G401 (cell line): Measurements from ENCODE around the gene RAB25. TPM values are rescaled to one million over a fixed set of nuclear protein-coding genes. Genes with fewer than 3 reads are reported as not detected.
"Not testable (repeated sequence)": the region's sequence is repeated elsewhere in the genome, so short reads cannot be mapped to it uniquely, and the experiment has no call there.

Experiments used
- DNase-seq: peaks from one replicate; pipeline ENCODE4 v3.0.0-alpha.2; 2015; ENCODE audit warnings: low spot score
- in situ Hi-C: cut with HindIII; loops from 2 replicates; pipeline ENCODE4 v1.10.0; 2016; ENCODE audit warnings: low sequenced_read_pairs, mixed read lengths
- total RNA-seq: library from RNA; depleted of rRNA; stranded (reverse); fragments of >200 nt; shearing (Covaris generic); gene quantifications from 2 replicates; pipeline ENCODE4 v1.2.3, GENCODE V29; 2014; rRNA removed

The RAB25 gene
- total RNA-seq, 1 experiment from 2014 or later, result not detected

GRCh38 chr1:156112276-156113137 is 51.5 kb downstream of the RAB25 start:
- in situ Hi-C loops, result no loop called here
- no peak for DNase-seq

GRCh38 chr1:156113282-156113950 is 52.5 kb downstream of the RAB25 start:
- DNase-seq, result no peak
- in situ Hi-C loops, result no loop called here

GRCh38 chr1:156114101-156114918 is 53.4 kb downstream of the RAB25 start, which contains the start of gene LMNA:
LMNA (plus strand) TSS chr1:156114711; CDS start chr1:156114919, 208 bp downstream.
- in situ Hi-C loops, result no loop called here

GRCh38 chr1:156114919-156115513 is 54.1 kb downstream of the RAB25 start:
- in situ Hi-C loops, result no loop called here
- DNase-seq, result no peak

More at GRCh38 chr1:156114101-156114918, 53.4 kb downstream of the RAB25 start, which contains the start of gene LMNA:
- DNase-seq, result peak; percentile 95

GRCh38 chr1:156115514-156116374 is 54.8 kb downstream of the RAB25 start:
- in situ Hi-C loops, result no loop called here
- no peak for DNase-seq

GRCh38 chr1:156116731-156117130 is 55.8 kb downstream of the RAB25 start:
- DNase-seq, in situ Hi-C loops: not testable (repeated sequence)

- no peak for DNase-seq
- in situ Hi-C loops, result no loop called here
Observed at GRCh38 chr1:156117414-156118176, 56.6 kb downstream of the RAB25 start.

GRCh38 chr1:156118177-156118868 is 57.4 kb downstream of the RAB25 start:
- DNase-seq, result no peak
- in situ Hi-C loops, result no loop called here

GRCh38 chr1:156119503-156120209 is 58.7 kb downstream of the RAB25 start:
- no peak for DNase-seq
- in situ Hi-C loops, result no loop called here

Other genes with a start within 250 kb of the RAB25 start
- gene GON4L, start 203.9 kb upstream of the RAB25 start, total RNA-seq, result 9.4 and 14.3 TPM in 2 replicates
- gene SYT11, start 201.6 kb upstream of the RAB25 start, total RNA-seq, result 4.9 and 5.8 TPM in 2 replicates
- 22.6 and 43.9 TPM in 2 replicates for gene RIT1, start 149.8 kb upstream of the RAB25 start, total RNA-seq
- 30.0 and 52.6 TPM in 2 replicates for gene KHDC4, start 126.7 kb upstream of the RAB25 start, total RNA-seq
- not detected in 2 replicates for gene RXFP4, start 119.5 kb upstream of the RAB25 start, total RNA-seq
- 20.3 and 35.9 TPM in 2 replicates for gene ARHGEF2, start 82.6 kb upstream of the RAB25 start, total RNA-seq
- gene SSR2, start 40.2 kb upstream of the RAB25 start, total RNA-seq, result 257 and 273 TPM in 2 replicates
- 29.5 and 30.0 TPM in 2 replicates for gene UBQLN4, start 7.4 kb upstream of the RAB25 start, total RNA-seq
- gene LAMTOR2, start 6.4 kb upstream of the RAB25 start, total RNA-seq, result 20.1 and 42.3 TPM in 2 replicates
- gene MEX3A, start 21.3 kb downstream of the RAB25 start, total RNA-seq, result 21.0 and 21.2 TPM in 2 replicates
- gene LMNA, start 53.6 kb downstream of the RAB25 start, total RNA-seq, result 314 and 341 TPM in 2 replicates
- 1.8 and 2.0 TPM in 2 replicates for gene SEMA4A, start 92.4 kb downstream of the RAB25 start, total RNA-seq
- gene SLC25A44, start 132.9 kb downstream of the RAB25 start, total RNA-seq, result 7.3 and 11.9 TPM in 2 replicates
- 97.2 and 127 TPM in 2 replicates for gene PMF1, start 151.8 kb downstream of the RAB25 start, total RNA-seq
- not detected in 2 replicates for gene BGLAP, start 181.0 kb downstream of the RAB25 start, total RNA-seq
- gene PAQR6, start 186.9 kb downstream of the RAB25 start, total RNA-seq, result 0.07 and 2.0 TPM in 2 replicates
- gene SMG5, start 221.7 kb downstream of the RAB25 start, total RNA-seq, result 46.3 and 73.5 TPM in 2 replicates
- gene TMEM79, start 223.2 kb downstream of the RAB25 start, total RNA-seq, result 2.0 and 5.0 TPM in 2 replicates
- gene GLMP, start 234.5 kb downstream of the RAB25 start, total RNA-seq, result 0.92 and 3.3 TPM in 2 replicates
- not detected in 2 replicates for gene VHLL, start 238.1 kb downstream of the RAB25 start, total RNA-seq